ENCODE measurements around the gene ZBTB7C.

The ZBTB7C gene

DNA sequence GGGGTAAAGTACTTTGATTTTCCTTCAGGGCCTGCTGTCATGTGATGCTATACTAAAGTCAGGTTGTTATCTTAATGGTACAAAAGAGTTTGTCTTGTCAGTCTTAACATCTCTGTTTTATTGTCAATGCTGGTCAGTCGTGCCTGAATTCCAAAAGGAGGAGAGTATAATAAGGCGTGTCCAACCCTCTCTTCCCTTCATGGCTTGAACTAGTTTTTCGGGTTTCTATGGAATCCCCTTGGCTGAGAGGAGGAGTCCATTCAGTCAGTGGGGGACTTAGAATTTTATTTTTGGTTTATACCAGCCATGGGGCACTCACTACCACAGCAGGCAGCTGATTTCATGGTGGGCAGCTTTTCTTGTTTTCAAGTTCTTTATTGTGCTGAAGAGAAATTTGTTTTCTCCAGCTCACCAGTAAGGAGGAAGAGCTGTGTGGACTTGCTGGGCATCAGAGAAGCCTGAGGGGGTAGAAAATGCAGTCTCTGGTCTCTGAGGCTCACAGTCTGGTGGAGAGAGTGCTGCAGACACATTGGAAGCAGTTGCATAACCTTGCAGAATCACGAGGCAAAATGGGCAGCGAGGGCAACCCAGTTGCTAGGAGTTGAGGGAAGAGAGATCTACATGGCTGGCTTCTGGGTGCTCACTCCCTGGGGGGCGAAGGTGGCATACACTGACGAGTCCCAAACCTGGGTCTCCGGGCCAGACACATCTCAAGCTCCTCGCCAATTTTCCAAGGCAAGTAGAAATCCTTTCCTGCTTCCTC is 193.1 kb downstream of the ZBTB7C start:
- no peaks in the 10 kb centered on the region for H3K79me2 ChIP-seq (ENCODE audit: insufficient read depth, low read length)
- TF ChIP-seq, protein P1, sequence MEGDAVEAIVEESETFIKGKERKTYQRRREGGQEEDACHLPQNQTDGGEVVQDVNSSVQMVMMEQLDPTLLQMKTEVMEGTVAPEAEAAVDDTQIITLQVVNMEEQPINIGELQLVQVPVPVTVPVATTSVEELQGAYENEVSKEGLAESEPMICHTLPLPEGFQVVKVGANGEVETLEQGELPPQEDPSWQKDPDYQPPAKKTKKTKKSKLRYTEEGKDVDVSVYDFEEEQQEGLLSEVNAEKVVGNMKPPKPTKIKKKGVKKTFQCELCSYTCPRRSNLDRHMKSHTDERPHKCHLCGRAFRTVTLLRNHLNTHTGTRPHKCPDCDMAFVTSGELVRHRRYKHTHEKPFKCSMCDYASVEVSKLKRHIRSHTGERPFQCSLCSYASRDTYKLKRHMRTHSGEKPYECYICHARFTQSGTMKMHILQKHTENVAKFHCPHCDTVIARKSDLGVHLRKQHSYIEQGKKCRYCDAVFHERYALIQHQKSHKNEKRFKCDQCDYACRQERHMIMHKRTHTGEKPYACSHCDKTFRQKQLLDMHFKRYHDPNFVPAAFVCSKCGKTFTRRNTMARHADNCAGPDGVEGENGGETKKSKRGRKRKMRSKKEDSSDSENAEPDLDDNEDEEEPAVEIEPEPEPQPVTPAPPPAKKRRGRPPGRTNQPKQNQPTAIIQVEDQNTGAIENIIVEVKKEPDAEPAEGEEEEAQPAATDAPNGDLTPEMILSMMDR (conservative IDR thresholded peaks at IDR 0.05; ENCODE audit: low read length): no peak
- no peaks in the 10 kb centered on the region for H3K9me3 ChIP-seq (ENCODE audit: insufficient read depth, low read depth, low read length)
- H3K36me3 ChIP-seq (ENCODE audit: insufficient read depth, low read length): no peaks in the 10 kb centered on the region
- H3K4me2 ChIP-seq (ENCODE audit: low read depth, low read length, poor library complexity, severe bottlenecking): no peak overlapping the region
- H3K9ac ChIP-seq (ENCODE audit: low read depth, low read length, poor library complexity, severe bottlenecking): no peak overlapping the region
- H3K4me3 ChIP-seq (ENCODE audit: low read length, poor library complexity, severe bottlenecking): no peak overlapping the region
- no peaks in the 10 kb centered on the region for H3K4me1 ChIP-seq (ENCODE audit: insufficient read depth, low read length, poor library complexity, severe bottlenecking)
- H3F3A ChIP-seq (ENCODE audit: low read depth): no peaks in the 10 kb centered on the region
- H3K9me2 ChIP-seq (replicated peaks; ENCODE audit: low read depth, low read length): no peaks in the 10 kb centered on the region
- H3K27me3 ChIP-seq (ENCODE audit: insufficient read depth, low read length, poor library complexity, severe bottlenecking): no peaks in the 10 kb centered on the region
- no peak overlapping the region for H2AFZ ChIP-seq (ENCODE audit: low read length)
- H4K20me1 ChIP-seq (ENCODE audit: insufficient read depth, low read length, poor library complexity, severe bottlenecking): no peaks in the 10 kb centered on the region

DNA sequence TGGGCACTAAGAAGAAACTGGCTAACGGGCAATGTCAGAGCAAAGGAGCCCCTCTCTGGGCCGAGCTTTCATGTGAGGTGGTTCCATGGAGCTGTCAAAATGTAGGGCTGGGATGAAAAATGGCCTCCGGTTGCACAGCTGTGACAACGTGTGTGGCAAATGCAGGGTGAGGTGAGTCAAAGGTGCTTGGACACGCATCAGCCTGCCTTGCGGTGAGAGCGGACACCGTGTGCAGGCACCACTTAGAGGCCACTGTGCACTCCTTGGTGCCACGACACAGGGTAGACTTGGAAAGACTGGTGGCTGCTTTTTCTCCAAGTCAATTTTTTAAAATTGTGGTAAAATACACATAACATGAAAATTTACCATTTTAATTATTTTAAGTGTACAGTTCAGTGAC is 195.4 kb downstream of the ZBTB7C start:
- TF ChIP-seq EZH2phosphoT487 (IDR thresholded peaks at IDR 0.05; ENCODE audit: borderline replicate concordance): no peak
- TF ChIP-seq, protein P1 (conservative IDR thresholded peaks at IDR 0.05; ENCODE audit: low read length): no peak
- Histone ChIP-seq H3F3A (ENCODE audit: low read depth) (no peaks in the 10 kb centered on the region), H4K20me1 (ENCODE audit: insufficient read depth, low read length, poor library complexity, severe bottlenecking) (no peaks in the 10 kb centered on the region), H3K4me2 (ENCODE audit: low read depth, low read length, poor library complexity, severe bottlenecking) (no peak overlapping the region), H3K4me1 (ENCODE audit: insufficient read depth, low read length, poor library complexity, severe bottlenecking) (no peaks in the 10 kb centered on the region), H3K79me2 (ENCODE audit: insufficient read depth, low read length) (no peaks in the 10 kb centered on the region), H3K9ac (ENCODE audit: low read depth, low read length, poor library complexity, severe bottlenecking) (no peak overlapping the region), H3K9me2 (replicated peaks; ENCODE audit: low read depth, low read length) (no peaks in the 10 kb centered on the region), H3K9me3 (ENCODE audit: insufficient read depth, low read depth, low read length) (no peaks in the 10 kb centered on the region), H2AFZ (ENCODE audit: low read length) (no peak overlapping the region), H3K27me3 (ENCODE audit: insufficient read depth, low read length, poor library complexity, severe bottlenecking) (no peaks in the 10 kb centered on the region), H3K36me3 (ENCODE audit: insufficient read depth, low read length) (no peaks in the 10 kb centered on the region), H3K4me3 (ENCODE audit: low read length, poor library complexity, severe bottlenecking) (no peak overlapping the region)

DNA sequence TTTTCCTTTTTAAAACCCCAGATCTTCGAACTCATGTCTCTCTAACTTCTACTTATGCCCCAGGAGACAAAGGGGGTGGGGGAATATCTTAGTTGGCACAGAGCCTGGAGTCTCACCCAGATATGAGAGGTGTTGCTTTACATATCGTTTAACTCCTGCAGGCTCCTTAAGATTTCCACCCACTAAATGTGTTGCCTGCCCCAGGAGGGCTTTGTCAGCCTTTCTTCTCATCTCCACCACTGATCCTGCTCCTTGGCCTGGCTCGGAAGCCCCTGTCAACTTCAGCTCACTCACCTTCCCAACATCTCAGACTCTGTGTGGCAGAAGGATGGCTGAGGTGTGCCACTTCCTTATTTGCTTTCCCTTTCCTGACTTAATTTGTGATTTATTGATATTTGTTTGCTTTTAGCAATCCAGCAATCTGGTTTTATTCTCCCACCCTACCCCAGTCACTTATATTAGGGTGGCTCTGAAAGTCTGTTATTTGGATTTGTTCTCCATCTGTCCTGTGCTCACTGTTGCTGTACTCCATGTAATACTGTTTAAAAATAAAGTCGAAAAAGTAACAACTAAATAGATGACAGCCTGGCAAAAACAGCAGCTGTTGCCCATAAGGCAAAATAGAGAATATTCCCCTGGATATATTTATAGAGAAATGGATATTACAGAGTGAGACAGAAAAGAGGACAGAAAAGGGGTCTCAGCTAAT is 200.6 kb downstream of the ZBTB7C start:
- TF ChIP-seq EZH2phosphoT487 (IDR thresholded peaks at IDR 0.05; ENCODE audit: borderline replicate concordance): no peak
- TF ChIP-seq, protein P1 (conservative IDR thresholded peaks at IDR 0.05; ENCODE audit: low read length): no peak
- Histone ChIP-seq H3K9me3 (ENCODE audit: insufficient read depth, low read depth, low read length) (no peaks in the 10 kb centered on the region), H3K4me2 (ENCODE audit: low read depth, low read length, poor library complexity, severe bottlenecking) (no peak overlapping the region), H3K4me1 (ENCODE audit: insufficient read depth, low read length, poor library complexity, severe bottlenecking) (no peaks in the 10 kb centered on the region), H4K20me1 (ENCODE audit: insufficient read depth, low read length, poor library complexity, severe bottlenecking) (no peaks in the 10 kb centered on the region), H3K79me2 (ENCODE audit: insufficient read depth, low read length) (no peaks in the 10 kb centered on the region), H3K4me3 (ENCODE audit: low read length, poor library complexity, severe bottlenecking) (no peak overlapping the region), H3K9me2 (replicated peaks; ENCODE audit: low read depth, low read length) (no peaks in the 10 kb centered on the region), H3F3A (ENCODE audit: low read depth) (no peaks in the 10 kb centered on the region), H3K36me3 (ENCODE audit: insufficient read depth, low read length) (no peaks in the 10 kb centered on the region), H3K9ac (ENCODE audit: low read depth, low read length, poor library complexity, severe bottlenecking) (no peak overlapping the region), H2AFZ (ENCODE audit: low read length) (no peak overlapping the region), H3K27me3 (ENCODE audit: insufficient read depth, low read length, poor library complexity, severe bottlenecking) (no peaks in the 10 kb centered on the region)

Measured in Loucy (cell line).